ENCODE data around the gene SFMBT2. TPM values are rescaled to one million over a fixed set of nuclear protein-coding genes. Genes with fewer than 3 reads are reported as not detected.
"Not testable (repeated sequence)": the region's sequence is repeated elsewhere in the genome, so short reads cannot be mapped to it uniquely, and the experiment has no call there.

The SFMBT2 gene
- total RNA-seq, 3 donors from 2014 or later (not counting 1 experiment from before 2014, with no cell fraction given): 50.4 to 70.4 (median 52.2) TPM

GRCh38 chr10:7301006-7301778 is 109.6 kb downstream of the SFMBT2 start:
- no peak for TF ChIP-seq CTCF (IDR thresholded peaks at IDR 0.05)
- Mint-ChIP-seq H3K27ac (peak overlapping the region; percentile 73 to 76), H3K4me3 (no peak overlapping the region), H3K27me3 (ENCODE audit: low read depth in 2 of 2) (no peaks in the 10 kb centered on the region), H3K9me3 (no peaks in the 10 kb centered on the region), H3K4me1 (peaks cover 87 to 89% of the 10 kb centered on the region in 2 donors), H3K36me3 (no peaks in the 10 kb centered on the region)
- Histone ChIP-seq H3K27me3 (ENCODE audit: control insufficient read depth, insufficient read depth, low read length) (no peaks in the 10 kb centered on the region), H3K4me3 (ENCODE audit: low read length) (no peak overlapping the region), H3K27ac (ENCODE audit: low read length) (no peak overlapping the region), H3K9me3 (ENCODE audit: control insufficient read depth, insufficient read depth, low read length) (no peaks in the 10 kb centered on the region), H3K4me1 (ENCODE audit: control insufficient read depth, insufficient read depth, low read length) (peaks cover 24% of the 10 kb centered on the region), H3K36me3 (ENCODE audit: control insufficient read depth, insufficient read depth, low read length) (no peaks in the 10 kb centered on the region)
- intact Hi-C loops (cut with micrococcal nuclease): no loop called here
- ATAC-seq (no peak), DNase-seq (no peak)
- WGBS (ENCODE audit: insufficient coverage): 96% methylated on average over 21 of the region's 21 CpGs

- 74% methylated on average over 5 of the region's 5 CpGs for WGBS (ENCODE audit: insufficient coverage)
- Mint-ChIP-seq H3K27ac (peak overlapping the region; percentile 73 to 76), H3K9me3 (no peaks in the 10 kb centered on the region), H3K36me3 (no peaks in the 10 kb centered on the region), H3K4me3 (peak overlapping the region; percentile 14), H3K27me3 (ENCODE audit: low read depth in 2 of 2) (no peaks in the 10 kb centered on the region), H3K4me1 (peaks cover 87 to 89% of the 10 kb centered on the region in 2 donors)
- Histone ChIP-seq H3K27me3 (ENCODE audit: control insufficient read depth, insufficient read depth, low read length) (no peaks in the 10 kb centered on the region), H3K9me3 (ENCODE audit: control insufficient read depth, insufficient read depth, low read length) (no peaks in the 10 kb centered on the region), H3K4me3 (ENCODE audit: low read length) (no peak overlapping the region), H3K27ac (ENCODE audit: low read length) (no peak overlapping the region), H3K4me1 (ENCODE audit: control insufficient read depth, insufficient read depth, low read length) (peaks cover 24% of the 10 kb centered on the region), H3K36me3 (ENCODE audit: control insufficient read depth, insufficient read depth, low read length) (no peaks in the 10 kb centered on the region)
- intact Hi-C loops (cut with micrococcal nuclease): no loop called here
- peak; percentile 83 to 98 (median 94) for ATAC-seq
- DNase-seq: peak in 1 of 2 donors; percentile 28
- no peak for TF ChIP-seq CTCF (IDR thresholded peaks at IDR 0.05)
Observed at GRCh38 chr10:7300384-7300971, 110.4 kb downstream of the SFMBT2 start.

GRCh38 chr10:7299601-7300325 is 111.1 kb downstream of the SFMBT2 start:
- H3K27ac Mint-ChIP-seq: peak overlapping the region in 1 of 2 donors; percentile 73
- H3K4me1 ChIP-seq (ENCODE audit: control insufficient read depth, insufficient read depth, low read length): peaks cover 26% of the 10 kb centered on the region
- ATAC-seq; H3K4me3 Mint-ChIP-seq; H3K4me3 ChIP-seq (ENCODE audit: low read length); H3K9me3 Mint-ChIP-seq; H3K27me3 ChIP-seq (ENCODE audit: control insufficient read depth, insufficient read depth, low read length); H3K36me3 ChIP-seq (ENCODE audit: control insufficient read depth, insufficient read depth, low read length); H3K27ac ChIP-seq (ENCODE audit: low read length); H3K27me3 Mint-ChIP-seq (ENCODE audit: low read depth in 2 of 2); intact Hi-C loops (cut with micrococcal nuclease); H3K36me3 Mint-ChIP-seq; DNase-seq; H3K9me3 ChIP-seq (ENCODE audit: control insufficient read depth, insufficient read depth, low read length): not testable (repeated sequence)
- WGBS (ENCODE audit: insufficient coverage): 88% methylated on average over 4 of the region's 7 CpGs
- peaks cover 87 to 89% of the 10 kb centered on the region in 2 donors for H3K4me1 Mint-ChIP-seq

- H3K4me1 ChIP-seq (ENCODE audit: control insufficient read depth, insufficient read depth, low read length): peaks cover 26% of the 10 kb centered on the region
- intact Hi-C loops (cut with micrococcal nuclease): no loop called here
- Mint-ChIP-seq H3K36me3 (no peaks in the 10 kb centered on the region), H3K4me3 (no peak overlapping the region), H3K9me3 (no peaks in the 10 kb centered on the region), H3K27me3 (ENCODE audit: low read depth in 2 of 2) (no peaks in the 10 kb centered on the region), H3K4me1 (peaks cover 91 to 94% of the 10 kb centered on the region in 2 donors), H3K27ac (peak overlapping the region in 1 of 2 donors; percentile 54)
- no peak overlapping the region for H3K27ac ChIP-seq (ENCODE audit: low read length)
- TF ChIP-seq CTCF (IDR thresholded peaks at IDR 0.05): no peak
- H3K9me3 ChIP-seq (ENCODE audit: control insufficient read depth, insufficient read depth, low read length): no peaks in the 10 kb centered on the region
- WGBS (ENCODE audit: insufficient coverage): 88% methylated on average over 7 of the region's 7 CpGs
- H3K4me3 ChIP-seq (ENCODE audit: low read length): no peak overlapping the region
- H3K27me3 ChIP-seq (ENCODE audit: control insufficient read depth, insufficient read depth, low read length): no peaks in the 10 kb centered on the region
- H3K36me3 ChIP-seq (ENCODE audit: control insufficient read depth, insufficient read depth, low read length): no peaks in the 10 kb centered on the region
- DNase-seq: no peak
- ATAC-seq: no peak
Observed at GRCh38 chr10:7298495-7298894, 112.3 kb downstream of the SFMBT2 start.

All from natural killer cell (primary cell).